Fibroblast of skin of scalp (primary cell): ENCODE results near the gene GRIK3.

Source experiments
- DNase-seq: peaks from one replicate; pipeline ENCODE4 v3.0.0-alpha.2; 2013

Gene GRIK3

GRCh38 chr1:36872126-36872754 lies 162.1 kb downstream of the GRIK3 start:
- DNase-seq, result no peak

- DNase-seq, result no peak
These were observed 163.0 kb downstream of the GRIK3 start for GRCh38 chr1:36871146-36871971.

DNA sequence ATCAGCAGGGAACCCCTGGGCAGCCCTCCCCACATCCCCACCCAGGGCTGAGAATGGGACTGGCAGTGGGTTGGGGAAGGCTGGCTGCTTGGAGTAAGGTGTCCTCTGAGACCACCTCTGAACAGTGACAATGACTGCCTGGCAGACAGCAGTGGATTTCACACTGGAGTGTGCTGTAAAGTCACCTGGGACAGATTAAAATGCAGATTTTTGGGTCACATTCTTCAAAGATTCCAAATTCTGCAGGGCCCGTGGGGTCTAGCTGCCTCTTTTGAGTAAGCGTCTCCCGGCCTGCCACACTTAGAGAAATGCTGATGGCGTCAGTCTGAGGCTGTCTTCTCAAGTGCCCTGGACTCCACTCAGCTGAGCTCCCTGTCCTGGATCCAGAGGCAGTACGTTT lies 164.5 kb downstream of the GRIK3 start:
- no peak for DNase-seq

DNA sequence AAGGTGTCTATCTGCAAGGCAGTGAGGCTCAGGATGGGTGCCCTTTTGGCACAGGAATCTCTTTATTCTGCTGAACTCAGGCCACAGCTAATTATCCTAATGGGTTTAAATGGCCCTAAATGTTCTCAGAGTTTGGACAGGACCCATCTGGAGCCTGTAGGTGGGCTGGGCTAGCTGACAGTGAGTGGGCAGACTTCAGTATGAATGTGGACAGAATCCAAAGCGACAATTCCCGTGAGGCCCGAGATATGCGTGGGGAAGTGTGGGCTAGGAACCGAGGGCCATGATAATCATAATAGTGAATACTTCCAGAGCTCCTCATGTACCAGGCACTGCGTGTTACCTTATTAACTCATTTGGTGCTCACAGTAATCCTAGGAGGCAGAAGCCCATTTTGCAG lies 165.3 kb downstream of the GRIK3 start:
- no peak for DNase-seq

DNA sequence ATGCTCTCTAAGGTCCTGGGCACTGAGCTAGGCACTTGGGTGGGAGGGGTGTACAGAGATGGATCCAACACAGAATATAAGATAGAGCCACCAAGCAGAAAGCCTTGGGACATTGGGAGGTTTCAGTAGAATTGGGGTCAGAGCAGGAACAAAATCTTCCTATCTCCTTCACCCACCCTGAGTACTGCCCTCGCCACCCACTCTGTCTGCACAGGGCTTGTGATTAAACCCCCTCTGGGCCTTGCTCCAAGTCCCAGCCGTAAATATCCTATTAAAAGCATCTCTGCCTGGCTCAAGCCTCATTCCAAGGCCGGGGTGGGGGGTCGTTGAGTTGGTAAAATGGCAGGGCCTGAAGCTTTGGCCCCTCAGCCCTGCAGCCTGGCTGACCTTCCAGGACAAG lies 166.7 kb downstream of the GRIK3 start:
- DNase-seq, result no peak

- DNase-seq, result no peak
These were observed 168.0 kb downstream of the GRIK3 start for GRCh38 chr1:36866169-36866814.

DNA sequence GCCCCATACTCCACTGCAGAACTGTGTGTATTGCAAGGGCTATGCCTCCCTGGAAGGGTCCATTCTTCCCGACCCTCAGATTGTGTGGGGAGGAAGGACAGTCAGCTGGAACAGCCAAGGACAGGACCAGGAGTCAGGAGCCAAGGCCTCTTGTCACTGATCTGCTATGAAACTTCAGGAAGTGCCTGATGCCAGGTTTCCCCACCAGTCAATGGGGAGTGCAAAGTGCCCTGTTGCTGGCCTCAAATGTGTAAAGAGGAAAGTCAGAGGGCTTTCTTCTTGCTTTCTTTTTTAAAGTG lies 168.8 kb downstream of the GRIK3 start:
- DNase-seq, result no peak

- no peak for DNase-seq
These were observed 169.3 kb downstream of the GRIK3 start for GRCh38 chr1:36864823-36865601.

GRCh38 chr1:36864182-36864822 lies 170.0 kb downstream of the GRIK3 start:
- DNase-seq, result no peak

DNA sequence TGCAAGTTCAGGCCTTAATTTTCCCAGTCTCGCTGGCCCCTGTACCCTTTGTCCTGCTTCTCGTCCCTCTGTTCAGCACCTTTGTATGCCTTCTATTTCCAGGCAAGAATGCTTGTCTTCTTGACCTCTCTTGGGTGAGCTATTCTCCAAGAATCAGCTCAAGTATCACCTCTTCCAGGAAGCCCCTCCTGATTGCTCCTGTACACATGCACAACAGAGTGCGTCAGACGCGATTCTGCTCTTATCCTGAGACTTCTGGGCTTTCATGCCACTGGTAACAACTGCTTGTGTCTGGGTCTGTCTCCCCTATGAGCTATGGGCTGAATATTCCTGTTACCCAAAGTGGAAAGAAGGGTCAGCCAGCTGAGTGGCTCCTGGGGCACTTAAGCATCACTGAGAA lies 170.8 kb downstream of the GRIK3 start:
- no peak for DNase-seq

DNA sequence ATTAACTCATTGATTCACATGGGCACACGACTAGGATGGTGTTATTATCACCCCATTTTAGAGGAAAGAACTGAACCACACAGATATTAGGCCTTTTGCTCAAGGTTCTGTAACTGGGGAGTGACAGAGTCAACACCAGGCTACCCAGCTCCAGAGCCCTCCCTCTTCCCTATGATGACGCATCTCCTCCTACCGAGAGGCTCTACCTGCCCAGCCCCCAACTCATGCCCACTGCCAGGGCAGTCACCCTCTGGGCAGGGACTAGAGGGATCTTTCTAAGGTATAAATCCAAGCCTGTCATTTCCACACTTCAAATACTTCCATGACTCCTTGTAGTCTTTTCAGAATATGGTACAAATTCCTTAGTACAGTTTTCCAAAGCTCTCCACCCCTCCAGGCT lies 171.3 kb downstream of the GRIK3 start:
- DNase-seq, result no peak

- no peak for DNase-seq
These were observed 172.9 kb downstream of the GRIK3 start for GRCh38 chr1:36861375-36861774.

DNA sequence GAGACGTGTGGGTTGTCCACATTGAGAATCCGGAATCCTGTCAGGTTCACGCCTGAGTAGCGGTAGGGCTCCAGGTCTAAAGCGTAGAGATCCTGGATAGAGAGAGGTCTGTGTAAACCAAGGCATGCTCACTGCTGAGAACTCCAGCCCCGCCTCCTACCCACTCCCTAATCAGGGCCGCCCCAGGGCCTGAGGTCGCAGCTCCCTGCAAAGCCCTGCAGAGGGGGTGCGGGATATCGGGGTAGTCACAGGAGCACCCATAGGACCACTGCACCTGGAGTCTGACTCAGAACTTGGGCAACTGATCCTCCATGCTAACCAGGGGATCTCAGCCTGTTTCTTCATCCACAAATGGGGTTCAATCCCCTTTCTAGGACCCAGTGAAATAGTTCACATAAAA lies 174.4 kb downstream of the GRIK3 start:
- no peak for DNase-seq

- no peak for DNase-seq
These were observed 175.3 kb downstream of the GRIK3 start for GRCh38 chr1:36858981-36859380.

- no peak for DNase-seq
These were observed 175.8 kb downstream of the GRIK3 start for GRCh38 chr1:36858553-36858952.

GRCh38 chr1:36857754-36858153 lies 176.6 kb downstream of the GRIK3 start:
- no peak for DNase-seq

DNA sequence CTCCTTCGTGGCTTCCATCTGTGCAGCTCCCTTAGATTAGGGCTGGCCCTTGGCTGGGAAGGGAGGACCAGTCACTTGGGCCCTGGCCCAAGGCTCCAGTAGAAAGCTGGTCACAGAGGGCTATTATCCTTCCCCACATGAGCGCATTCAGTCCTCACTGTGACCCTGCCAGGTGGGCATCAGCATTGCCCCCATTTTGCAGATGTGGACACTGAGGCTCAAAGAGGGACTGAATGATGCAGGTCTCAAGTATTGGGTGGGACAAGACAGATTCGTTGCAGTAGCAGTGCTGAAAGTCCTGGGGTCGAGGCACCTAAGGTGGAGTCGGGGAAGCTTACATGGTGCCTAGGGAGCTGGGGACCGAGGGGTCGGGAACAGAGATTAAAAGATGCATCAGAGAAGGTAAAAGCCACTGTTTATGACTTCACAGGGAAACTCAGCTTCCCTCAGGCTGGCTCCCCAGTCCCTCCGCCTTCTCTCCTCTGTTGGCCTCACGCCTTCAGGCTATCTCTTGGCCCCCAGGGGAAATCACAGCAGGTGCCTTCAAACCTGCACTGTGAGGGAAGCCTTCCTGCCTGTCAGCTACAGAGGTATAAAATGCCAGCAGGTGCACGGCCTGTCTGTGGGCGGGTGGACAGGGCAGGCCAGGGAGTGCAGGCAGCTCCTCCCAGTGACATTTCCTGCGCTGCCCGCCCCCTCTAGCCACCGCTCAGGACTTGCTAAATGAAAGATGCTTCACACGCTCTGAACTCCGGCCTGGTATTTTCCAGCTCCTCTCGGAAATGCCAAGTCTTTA lies 178.4 kb downstream of the GRIK3 start:
- no peak for DNase-seq

DNA sequence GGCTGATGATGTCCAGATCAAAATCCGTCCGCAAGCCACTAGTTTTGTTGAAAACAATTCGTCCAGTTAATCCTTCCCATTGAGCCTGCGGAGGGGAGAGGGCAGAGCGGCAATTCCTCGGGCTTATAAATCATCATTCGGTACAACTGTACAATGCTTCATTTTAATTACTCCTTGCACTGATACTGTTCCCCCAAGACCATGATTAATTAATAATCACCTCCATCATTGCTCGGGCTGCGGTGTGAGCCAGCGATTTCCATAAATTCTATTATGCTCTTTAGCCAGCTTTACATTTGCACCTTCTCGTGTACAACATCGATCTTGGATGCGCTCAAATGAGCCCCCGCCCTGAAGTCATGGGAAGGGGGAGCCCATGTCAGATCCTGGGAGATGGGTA lies 180.7 kb downstream of the GRIK3 start:
- no peak for DNase-seq

- no peak for DNase-seq
These were observed 181.7 kb downstream of the GRIK3 start for GRCh38 chr1:36852586-36852985.

GRCh38 chr1:36851595-36851994 lies 182.7 kb downstream of the GRIK3 start:
- DNase-seq, result no peak

GRCh38 chr1:36851087-36851486 lies 183.2 kb downstream of the GRIK3 start:
- DNase-seq, result no peak

DNA sequence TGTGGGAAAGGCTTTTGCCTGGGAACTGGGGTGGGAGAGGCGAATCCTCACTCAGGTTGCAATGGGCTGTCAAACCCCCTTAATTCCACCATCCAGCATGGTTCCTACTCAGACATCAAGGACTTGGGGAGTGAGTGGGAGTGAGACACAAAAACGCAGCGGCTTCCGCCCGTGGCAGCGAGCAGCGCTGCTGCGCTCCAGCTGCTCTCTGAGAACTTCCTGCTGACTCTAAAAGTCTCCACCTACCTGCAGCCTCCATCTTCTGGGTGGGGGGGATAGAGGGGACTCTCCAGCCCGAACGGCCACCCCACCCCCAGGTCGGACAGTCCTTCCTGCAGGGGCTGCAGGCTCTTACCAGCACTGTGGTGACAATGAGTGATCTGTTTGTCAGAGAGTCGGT lies 184.4 kb downstream of the GRIK3 start:
- DNase-seq, result no peak
